GM12873 (cell line): Measurements from ENCODE around the gene TMEM52B.

Experiments
- TF ChIP-seq, protein P1 (sequence below): IDR thresholded peaks from 2 replicates; pipeline ENCODE4 v1.5.1; 2012; ENCODE audit warnings: low read depth, mild to moderate bottlenecking, moderate library complexity, low read length, control low read depth; ENCODE audit not compliant: insufficient read depth; ENCODE audit errors: missing control alignments

TMEM52B gene

DNA sequence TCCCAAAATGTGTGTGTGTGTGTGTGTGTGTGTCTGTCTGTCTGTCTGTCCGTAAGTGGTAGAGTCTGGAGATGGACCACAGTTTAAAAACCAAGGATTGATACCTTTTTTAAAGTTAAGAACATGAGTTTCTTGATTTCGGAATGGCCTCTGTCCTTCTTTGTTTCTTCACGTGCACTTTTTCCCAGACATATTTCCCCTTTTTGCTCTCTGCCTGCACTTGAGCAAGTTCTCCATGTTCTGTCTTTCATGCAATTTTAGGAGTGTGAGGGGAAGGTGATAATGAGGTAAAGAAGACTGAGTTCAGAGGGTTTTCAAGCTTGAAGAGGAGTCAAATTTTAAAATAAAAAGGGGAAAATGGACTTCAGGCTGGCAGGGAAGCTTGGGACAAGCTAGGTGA lies 19.6 kb upstream of the TMEM52B start:
- TF ChIP-seq, protein P1, sequence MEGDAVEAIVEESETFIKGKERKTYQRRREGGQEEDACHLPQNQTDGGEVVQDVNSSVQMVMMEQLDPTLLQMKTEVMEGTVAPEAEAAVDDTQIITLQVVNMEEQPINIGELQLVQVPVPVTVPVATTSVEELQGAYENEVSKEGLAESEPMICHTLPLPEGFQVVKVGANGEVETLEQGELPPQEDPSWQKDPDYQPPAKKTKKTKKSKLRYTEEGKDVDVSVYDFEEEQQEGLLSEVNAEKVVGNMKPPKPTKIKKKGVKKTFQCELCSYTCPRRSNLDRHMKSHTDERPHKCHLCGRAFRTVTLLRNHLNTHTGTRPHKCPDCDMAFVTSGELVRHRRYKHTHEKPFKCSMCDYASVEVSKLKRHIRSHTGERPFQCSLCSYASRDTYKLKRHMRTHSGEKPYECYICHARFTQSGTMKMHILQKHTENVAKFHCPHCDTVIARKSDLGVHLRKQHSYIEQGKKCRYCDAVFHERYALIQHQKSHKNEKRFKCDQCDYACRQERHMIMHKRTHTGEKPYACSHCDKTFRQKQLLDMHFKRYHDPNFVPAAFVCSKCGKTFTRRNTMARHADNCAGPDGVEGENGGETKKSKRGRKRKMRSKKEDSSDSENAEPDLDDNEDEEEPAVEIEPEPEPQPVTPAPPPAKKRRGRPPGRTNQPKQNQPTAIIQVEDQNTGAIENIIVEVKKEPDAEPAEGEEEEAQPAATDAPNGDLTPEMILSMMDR, result no peak

DNA sequence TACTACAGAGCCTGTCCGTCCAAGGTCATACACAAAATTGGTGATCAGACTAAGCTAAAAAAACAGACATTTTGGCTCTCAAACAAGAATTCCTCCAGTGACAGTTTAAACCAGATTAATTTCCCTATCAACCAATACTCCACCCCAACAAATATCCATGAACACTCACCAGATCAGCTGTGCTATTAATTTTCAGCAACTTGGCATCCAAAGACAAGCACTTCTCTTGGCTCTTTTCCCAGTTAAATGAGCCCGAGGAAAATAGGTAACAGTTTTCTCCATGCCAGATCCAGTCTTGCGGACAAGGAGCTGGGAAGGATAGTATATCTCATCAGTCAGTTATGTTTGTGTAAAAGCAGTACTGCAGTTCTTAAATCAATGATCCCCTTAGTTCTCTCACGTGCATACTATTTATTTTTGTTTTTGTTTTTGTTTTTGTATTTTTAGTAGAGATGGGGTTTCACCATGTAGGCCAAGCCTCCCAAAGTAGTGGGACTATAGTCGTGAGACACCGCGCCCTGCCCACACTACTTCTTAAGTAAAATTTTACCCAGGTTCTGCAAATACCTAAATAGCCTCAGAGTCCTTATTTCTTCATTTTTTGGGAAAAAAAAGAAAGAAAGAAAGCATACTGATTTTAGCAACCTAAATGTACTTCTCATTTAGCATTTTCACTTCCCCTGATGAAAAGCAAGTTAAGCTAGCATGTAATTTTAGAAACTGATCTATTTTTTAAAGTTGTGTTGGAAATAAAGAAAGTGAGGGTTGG lies 18.0 kb upstream of the TMEM52B start:
- TF ChIP-seq, protein P1, result no peak

DNA sequence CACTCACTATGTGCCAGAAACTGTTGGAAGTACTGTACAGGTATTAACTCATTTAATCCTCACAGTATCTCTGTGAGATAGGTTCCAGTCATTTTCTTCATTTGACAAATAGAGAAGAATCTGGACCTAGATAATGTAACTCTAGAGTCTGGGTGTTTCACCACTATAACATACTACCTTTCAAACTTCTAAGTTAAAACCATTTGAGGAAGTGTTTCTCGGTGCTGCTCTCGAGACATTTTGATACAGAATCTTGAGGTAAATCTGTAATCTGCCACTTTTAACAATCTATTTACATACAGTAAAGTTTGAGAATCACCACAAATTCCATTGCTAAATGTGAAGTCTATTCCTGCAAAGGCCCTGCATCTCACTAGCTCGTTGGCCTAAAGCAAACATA lies 15.7 kb upstream of the TMEM52B start:
- TF ChIP-seq, protein P1, result no peak

DNA sequence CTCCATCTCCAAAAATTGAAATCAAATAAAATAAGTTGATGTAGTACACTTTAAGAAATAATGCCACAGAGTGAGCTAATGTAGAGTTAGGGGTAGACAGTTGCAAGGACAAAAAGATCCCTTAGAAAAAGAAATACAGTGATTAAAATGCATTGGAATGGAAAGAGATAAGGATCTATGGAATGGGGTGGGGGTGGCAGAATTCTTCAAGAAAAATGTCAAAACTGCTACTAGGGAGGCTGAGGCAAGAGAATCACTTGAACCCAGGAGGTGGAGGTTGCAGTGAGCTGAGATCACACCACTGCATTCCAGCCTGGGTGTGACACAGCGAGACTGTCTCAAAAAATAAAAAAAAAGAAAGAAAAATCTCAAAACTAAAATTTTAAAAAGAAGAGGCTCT lies 13.4 kb upstream of the TMEM52B start:
- TF ChIP-seq, protein P1, result no peak

DNA sequence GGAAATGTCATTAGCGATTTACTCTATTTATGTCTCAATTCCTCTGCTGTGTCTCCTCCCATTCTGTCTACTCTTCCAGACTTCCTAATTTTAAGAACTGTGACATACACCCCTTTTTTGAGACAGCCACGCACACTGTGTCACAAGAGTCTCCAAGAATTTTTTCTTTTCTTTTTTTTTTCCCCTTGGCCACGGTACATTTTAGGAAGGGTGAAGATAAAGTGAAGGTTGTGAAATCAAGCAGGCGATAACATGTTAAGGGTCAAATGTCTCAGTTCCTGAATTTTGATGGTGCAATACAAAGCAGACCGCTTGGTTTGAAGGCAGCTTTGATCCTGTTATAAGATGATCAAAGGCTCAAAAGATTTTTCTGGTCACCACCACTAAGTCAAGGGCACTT lies 11.2 kb upstream of the TMEM52B start:
- TF ChIP-seq, protein P1, result no peak

DNA sequence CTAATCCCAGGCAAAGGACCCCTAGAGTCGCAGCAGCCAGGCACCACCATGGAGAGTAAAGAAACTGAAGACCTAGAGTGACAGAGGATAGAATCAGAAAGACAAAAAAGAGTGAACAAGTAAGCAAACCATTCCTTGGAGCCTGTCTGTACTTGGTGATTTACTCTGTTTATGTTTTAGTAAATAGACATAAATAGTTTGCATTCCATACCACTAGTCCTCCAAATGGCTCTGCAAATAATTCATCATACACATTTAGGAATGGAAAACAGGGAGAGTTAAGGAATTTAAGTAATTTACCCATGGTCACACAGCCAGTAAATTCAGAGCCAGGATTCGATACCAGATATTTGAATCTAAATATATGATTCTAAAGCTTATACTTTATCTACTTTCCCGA lies 9.7 kb upstream of the TMEM52B start:
- TF ChIP-seq, protein P1, result no peak

DNA sequence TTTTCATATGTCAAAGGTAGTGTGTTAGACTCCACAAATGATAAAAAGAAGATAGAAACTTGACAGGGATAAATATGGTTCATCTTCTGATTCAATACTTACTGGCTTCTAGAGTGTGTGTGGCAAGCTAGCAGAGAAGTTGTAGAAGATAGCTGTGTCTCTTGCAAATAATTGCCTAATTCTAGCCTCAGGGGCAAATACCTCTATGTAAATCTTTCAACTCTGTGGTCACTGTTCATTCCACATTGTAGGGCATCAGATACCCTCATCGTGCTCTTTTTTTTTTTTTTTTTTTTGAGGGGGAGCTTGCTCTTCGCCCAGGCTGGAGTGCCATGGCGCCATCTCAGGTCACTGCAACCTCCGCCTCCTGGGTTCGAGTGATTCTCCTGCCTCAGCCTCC lies 8.6 kb upstream of the TMEM52B start:
- TF ChIP-seq, protein P1, result no peak
